HCT116 (cell line): ENCODE data around the gene FSD1L.

ENCODE experiments used
- CEBPB ChIP-seq: IDR thresholded peaks from 2 replicates; pipeline ENCODE4 v1.6.1; 2012; ENCODE audit warnings: low read depth
- EGR1 ChIP-seq: IDR thresholded peaks from 2 replicates; pipeline ENCODE4 v1.6.1; 2012; ENCODE audit warnings: low read depth
- EZH2 ChIP-seq: fragments of 200-600 bp; sonication (generic); IDR thresholded peaks from 2 replicates; pipeline ENCODE4 v1.6.1; 2017; ENCODE audit warnings: antibody characterized with exemption, mixed run types
- EZH2phosphoT487 ChIP-seq: fragments of 200-600 bp; IDR thresholded peaks from 2 replicates; pipeline ENCODE4 v1.6.1; 2018; ENCODE audit warnings: antibody characterized with exemption, borderline replicate concordance
- MAX ChIP-seq: IDR thresholded peaks from 2 replicates; pipeline ENCODE4 v1.6.1; 2012
- RAD21 ChIP-seq: IDR thresholded peaks from 2 replicates; pipeline ENCODE4 v1.6.1; 2012; ENCODE audit warnings: low read depth, mild to moderate bottlenecking
- ZBTB33 ChIP-seq: IDR thresholded peaks from 2 replicates; pipeline ENCODE4 v1.6.1; 2011; ENCODE audit warnings: mild to moderate bottlenecking, low read length, moderate library complexity; ENCODE audit not compliant: insufficient replicate concordance; ENCODE audit errors: extremely low read depth
- ZNF274 ChIP-seq: fragments of 200-500 bp; sonication (Bioruptor generic); IDR thresholded peaks from 2 replicates; pipeline ENCODE4 v1.6.1; 2014; ENCODE audit warnings: mild to moderate bottlenecking, low read depth, low read length, inconsistent platforms

- TF ChIP-seq EGR1, result no peak
- no peak for TF ChIP-seq ZBTB33
- no peak for TF ChIP-seq CEBPB
- TF ChIP-seq EZH2phosphoT487, result no peak
- TF ChIP-seq MAX, result no peak
- TF ChIP-seq ZNF274, result no peak
- no peak for TF ChIP-seq EZH2
- TF ChIP-seq RAD21, result no peak
Observed at GRCh38 chr9:105503881-105504280, 56.0 kb downstream of the FSD1L start.
